Upper lobe of left lung (tissue), 4 donors: ENCODE measurements around the gene CAMK2N2.

Experiments
- CTCF ChIP-seq, 6 experiments: fragments of 450-650 bp in 4 of 6; fragments of 200-600 bp in 2 of 6; sonication (generic) in 2 of 6; IDR thresholded peaks; one replicate each; pipeline ENCODE4 v1.5.1; 2016 to 2019; ENCODE audit warnings: antibody characterized with exemption in 6 of 6
- EP300 ChIP-seq, 4 donors: sonication (generic); formaldehyde crosslinking; IDR thresholded peaks; one replicate each; pipeline ENCODE4 v1.5.1; 2017; ENCODE audit warnings: antibody characterized with exemption in 4 of 4, control low read depth in 2 of 4
- POLR2A ChIP-seq, 4 donors: fragments of 450-650 bp; IDR thresholded peaks; one replicate each; pipeline ENCODE4 v1.5.1; 2016 to 2017; ENCODE audit warnings: antibody characterized with exemption in 4 of 4, mild to moderate bottlenecking in 2 of 4
- POLR2AphosphoS5 ChIP-seq, 2 donors: sonication (generic); formaldehyde crosslinking; IDR thresholded peaks; one replicate each; pipeline ENCODE4 v1.5.1; 2017; ENCODE audit warnings: antibody characterized with exemption in 2 of 2

- no peak for TF ChIP-seq POLR2AphosphoS5 (IDR thresholded peaks at IDR 0.05)
- peak; percentile 46 to 78 (median 66) for TF ChIP-seq CTCF (IDR thresholded peaks at IDR 0.05)
- no peak for TF ChIP-seq EP300 (IDR thresholded peaks at IDR 0.05)
- no peak for TF ChIP-seq POLR2A (IDR thresholded peaks at IDR 0.05)
Observed at GRCh38 chr3:184227481-184227935, 33.8 kb downstream of the CAMK2N2 start.
